Stimulated activated naive CD4-positive, alpha-beta T cell (primary cell): Measurements from ENCODE around the gene TAF1C.
A peak's percentile ranks its signal among the peaks of the same experiment; 100 is the strongest.

Experiments used
- DNase-seq, 6 experiments: peaks; one replicate each; lab custom pipeline; 2025; lab: John Stamatoyannopoulos, UW

TAF1C gene

GRCh38 chr16:84183911-84184591 lies 2.8 kb downstream of the TAF1C start:
- no peak for DNase-seq

- no peak for DNase-seq
Observed at GRCh38 chr16:84183572-84183875, 3.3 kb downstream of the TAF1C start.

GRCh38 chr16:84182680-84183571 lies 3.9 kb downstream of the TAF1C start:
- DNase-seq: no peak

- no peak for DNase-seq
Observed at GRCh38 chr16:84182104-84182503, 4.8 kb downstream of the TAF1C start.

- DNase-seq: no peak
Observed at GRCh38 chr16:84181144-84181915, 5.5 kb downstream of the TAF1C start.

- DNase-seq: no peak
Observed at GRCh38 chr16:84180519-84181140, 6.2 kb downstream of the TAF1C start.

GRCh38 chr16:84179612-84180320 lies 7.1 kb downstream of the TAF1C start:
- no peak for DNase-seq

- DNase-seq: no peak
Observed at GRCh38 chr16:84178892-84179611, 7.8 kb downstream of the TAF1C start.

- DNase-seq: no peak
Observed at GRCh38 chr16:84178146-84178765, 8.6 kb downstream of the TAF1C start.

GRCh38 chr16:84177741-84178073 lies 9.2 kb downstream of the TAF1C start:
- DNase-seq: no peak

- DNase-seq: no peak
Observed at GRCh38 chr16:84176192-84177053, 10.4 kb downstream of the TAF1C start.

GRCh38 chr16:84175350-84176081 lies 11.3 kb downstream of the TAF1C start:
- DNase-seq: peak in 5 of 6 experiments; percentile 19 to 38 (median 30)

- no peak for DNase-seq
Observed at GRCh38 chr16:84174396-84174795, 12.5 kb downstream of the TAF1C start.

- DNase-seq: no peak
Observed at GRCh38 chr16:84169765-84170310, 17.0 kb downstream of the TAF1C start.

GRCh38 chr16:84166796-84167695 lies 19.8 kb downstream of the TAF1C start:
- DNase-seq: no peak

- DNase-seq: no peak
Observed at GRCh38 chr16:84165746-84166145, 21.1 kb downstream of the TAF1C start.

GRCh38 chr16:84161801-84162200 lies 25.1 kb downstream of the TAF1C start:
- DNase-seq: no peak

GRCh38 chr16:84161037-84161436 lies 25.8 kb downstream of the TAF1C start:
- no peak for DNase-seq
